ENCODE data around the gene TLN1.

TLN1 gene

GRCh38 chr9:35674025-35674361 is 58.0 kb downstream of the TLN1 start:
- no peak overlapping the region for H3K4me3 ChIP-seq (ENCODE audit: low read depth, low read length)
- no peak for TF ChIP-seq CTCF (IDR thresholded peaks at IDR 0.05; ENCODE audit: low read depth, low read length)
- in situ Hi-C loops (cut with HindIII; ENCODE audit: low sequenced_read_pairs) = no loop called here
- no peak for DNase-seq (ENCODE audit: low read depth, low spot score)

- no peak for TF ChIP-seq CTCF (IDR thresholded peaks at IDR 0.05; ENCODE audit: low read depth, low read length)
- in situ Hi-C loops (cut with HindIII; ENCODE audit: low sequenced_read_pairs) = no loop called here
- no peak within 1 kb of the TSS for H3K4me3 ChIP-seq (ENCODE audit: low read depth, low read length)
Measured at GRCh38 chr9:35673132-35674024, 58.6 kb downstream of the TLN1 start, which contains the start of gene CA9. Gene CA9, plus strand, starts transcription at chr9:35673928. Its CDS starts 32 bp downstream, at chr9:35673960.

GRCh38 chr9:35669331-35670145 is 62.5 kb downstream of the TLN1 start:
- in situ Hi-C loops (cut with HindIII; ENCODE audit: low sequenced_read_pairs) = no loop called here
- TF ChIP-seq CTCF (IDR thresholded peaks at IDR 0.05; ENCODE audit: low read depth, low read length) = no peak
- DNase-seq (ENCODE audit: low read depth, low spot score) = peak; percentile 73
- H3K4me3 ChIP-seq (ENCODE audit: low read depth, low read length) = no peak overlapping the region

More at GRCh38 chr9:35673132-35674024, 58.6 kb downstream of the TLN1 start, which contains the start of gene CA9:
- no peak for DNase-seq (ENCODE audit: low read depth, low spot score)

DNA sequence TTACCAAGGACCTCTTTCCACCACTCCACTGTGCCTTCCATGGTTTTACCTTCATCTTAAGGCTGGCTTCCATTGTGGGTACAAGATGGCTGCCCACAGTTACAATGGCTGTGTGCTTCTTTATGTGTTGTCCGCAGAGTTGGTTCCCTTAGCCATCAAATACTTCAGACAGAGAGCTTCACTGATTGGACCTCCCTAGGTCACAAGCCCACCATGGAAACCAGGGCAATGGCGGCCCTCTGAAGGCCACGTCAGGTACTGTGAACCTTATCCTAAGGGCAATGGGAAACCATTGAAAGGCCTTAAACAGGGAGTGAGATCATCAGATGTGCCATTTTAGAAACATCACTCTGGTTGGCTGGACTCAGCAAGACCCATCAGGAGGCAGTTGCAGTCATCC is 64.1 kb downstream of the TLN1 start:
- no peak overlapping the region for H3K4me3 ChIP-seq (ENCODE audit: low read depth, low read length)
- in situ Hi-C loops (cut with HindIII; ENCODE audit: low sequenced_read_pairs) = no loop called here
- no peak for TF ChIP-seq CTCF (IDR thresholded peaks at IDR 0.05; ENCODE audit: low read depth, low read length)

DNA sequence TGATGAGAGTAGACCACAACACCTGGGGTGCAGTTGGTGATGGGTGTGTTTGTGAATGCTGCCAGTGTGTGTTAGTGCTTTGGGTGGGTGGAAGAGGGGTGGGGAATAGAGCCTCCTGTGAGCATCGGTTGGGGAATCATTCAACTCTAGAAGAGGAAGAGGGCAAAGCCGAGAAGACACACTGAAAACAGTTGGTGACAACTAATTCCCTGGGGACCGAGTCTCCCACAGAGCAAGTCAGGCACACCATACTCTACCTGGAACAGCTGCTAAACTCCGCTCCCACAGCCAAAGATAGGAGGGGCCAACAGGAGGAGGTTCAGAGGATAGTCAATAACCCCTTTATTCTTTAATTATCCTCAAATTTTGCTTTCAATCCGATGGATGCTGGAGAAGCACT is 65.4 kb downstream of the TLN1 start:
- DNase-seq (ENCODE audit: low read depth, low spot score) = no peak
- no peak overlapping the region for H3K4me3 ChIP-seq (ENCODE audit: low read depth, low read length)
- TF ChIP-seq CTCF (IDR thresholded peaks at IDR 0.05; ENCODE audit: low read depth, low read length) = no peak
- in situ Hi-C loops (cut with HindIII; ENCODE audit: low sequenced_read_pairs) = no loop called here

More for the DNA sequence above, 64.1 kb downstream of the TLN1 start:
- no peak for DNase-seq (ENCODE audit: low read depth, low spot score)

DNA sequence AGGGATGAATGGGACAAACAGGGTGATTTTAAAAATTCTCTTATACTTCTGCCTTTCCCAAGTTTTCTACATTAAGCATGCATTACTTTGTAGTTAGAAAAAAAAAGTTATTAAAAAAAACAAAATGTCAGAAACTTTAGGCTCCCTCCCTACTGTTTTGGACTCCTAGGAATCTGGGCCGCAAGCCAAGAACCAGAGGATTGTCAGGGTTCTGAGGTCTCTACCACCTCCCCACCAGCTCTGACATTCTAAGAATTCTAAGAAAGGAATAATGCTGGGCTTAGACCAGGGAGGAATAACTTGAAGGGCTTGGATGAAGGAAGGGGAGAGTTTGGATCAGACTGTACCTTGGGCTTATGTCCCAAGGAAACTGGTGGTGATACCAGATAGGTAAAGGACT is 66.0 kb downstream of the TLN1 start:
- TF ChIP-seq CTCF (IDR thresholded peaks at IDR 0.05; ENCODE audit: low read depth, low read length) = no peak
- DNase-seq (ENCODE audit: low read depth, low spot score) = no peak
- no peak overlapping the region for H3K4me3 ChIP-seq (ENCODE audit: low read depth, low read length)
- in situ Hi-C loops (cut with HindIII; ENCODE audit: low sequenced_read_pairs) = no loop called here
